Endodermal cell (in vitro differentiated cells): ENCODE measurements around the gene KRT12. TPM values are rescaled to one million over a fixed set of nuclear protein-coding genes. Genes with fewer than 3 reads are reported as not detected.
A peak's percentile ranks its signal among the peaks of the same experiment; 100 is the strongest.

Experiments
- DNase-seq: peaks from one replicate; pipeline ENCODE4 v3.0.0-alpha.2; 2017
- H3K27ac ChIP-seq: 2 replicates; pipeline ENCODE4 v1.5.1; 2013; ENCODE audit warnings: mild to moderate bottlenecking, low read depth, low read length, moderate library complexity
- H3K27me3 ChIP-seq: 2 replicates; pipeline ENCODE4 v1.6.1; 2013; ENCODE audit warnings: mild to moderate bottlenecking, low read length, moderate library complexity; ENCODE audit not compliant: insufficient read depth, control insufficient read depth, poor library complexity, severe bottlenecking
- H3K36me3 ChIP-seq: 2 replicates; pipeline ENCODE4 v1.7.0; 2013; ENCODE audit warnings: mild to moderate bottlenecking, low read length, moderate library complexity; ENCODE audit not compliant: control insufficient read depth, insufficient read depth
- H3K4me1 ChIP-seq: one replicate; pipeline ENCODE4 v1.7.0; 2013; ENCODE audit warnings: low read length; ENCODE audit not compliant: control insufficient read depth, insufficient read depth
- H3K4me3 ChIP-seq: 2 replicates; pipeline ENCODE4 v1.5.1; 2013; ENCODE audit warnings: mild to moderate bottlenecking, low read length, moderate library complexity
- H3K9ac ChIP-seq: 2 replicates; pipeline ENCODE4 v1.6.1; 2013; ENCODE audit warnings: mild to moderate bottlenecking, low read length, moderate library complexity; ENCODE audit not compliant: poor library complexity, severe bottlenecking; ENCODE audit errors: extremely low read depth
- H3K9me3 ChIP-seq: 2 replicates; pipeline ENCODE4 v1.6.1; 2013; ENCODE audit warnings: mild to moderate bottlenecking, low read length, moderate library complexity; ENCODE audit not compliant: control insufficient read depth
- H3K27ac Mint-ChIP-seq: 2 replicates; pipeline ENCODE4 v1.8.0; 2020; ENCODE audit warnings: mixed read lengths
- H3K27me3 Mint-ChIP-seq: 2 replicates; pipeline ENCODE4 v1.8.0; 2021; ENCODE audit warnings: mild to moderate bottlenecking, mixed read lengths; ENCODE audit not compliant: insufficient read depth
- H3K36me3 Mint-ChIP-seq: 2 replicates; pipeline ENCODE4 v1.8.0; 2020; ENCODE audit warnings: low read depth, mixed read lengths
- H3K4me1 Mint-ChIP-seq: 2 replicates; pipeline ENCODE4 v1.8.0; 2020; ENCODE audit warnings: mixed read lengths
- H3K4me3 Mint-ChIP-seq: 2 replicates; pipeline ENCODE4 v1.8.0; 2020; ENCODE audit warnings: mild to moderate bottlenecking, moderate library complexity, mixed read lengths
- H3K9me3 Mint-ChIP-seq: 2 replicates; pipeline ENCODE4 v1.8.0; 2020; ENCODE audit warnings: mild to moderate bottlenecking, mixed read lengths
- WGBS, 2 experiments: methylation state at CpG; one replicate each; pipeline versions ENCODE4 v1.1.5 to v1.1.7; 2013; ENCODE audit warnings: missing lambda C conversion rate in 2 of 2, mixed read lengths in 1 of 2; ENCODE audit not compliant: insufficient coverage in 1 of 2, insufficient read length in 1 of 2; 5-methylcytosine and 5-hydroxymethylcytosine counted together
- total RNA-seq, 2 donors: library from RNA; stranded (reverse); fragmentation: NEBNext Ultra II Directional in 1 of 2; extraction: Animal tissue kit (Norgen Biotek cat#: 25700) in 1 of 2; gene quantifications; 2 replicates in 1 of 2; 3 replicates in 1 of 2; pipeline ENCODE4 v1.2.1, GENCODE V29; 2021
- TF ChIP-seq, protein P1 (sequence below): fragments of 200-600 bp; sonication (generic); conservative IDR thresholded peaks from 2 replicates; pipeline ENCODE4 v1.5.0; 2021; ENCODE audit warnings: antibody characterized with exemption, mild to moderate bottlenecking

Gene KRT12
- total RNA-seq, 2 donors from 2014 or later, result not detected

GRCh38 chr17:40886090-40886489 is 19.1 kb upstream of the KRT12 start:
- H3K4me1 ChIP-seq, result peaks cover 6% of the 10 kb centered on the region
- H3K9ac ChIP-seq, result no peak overlapping the region
- H3K36me3 ChIP-seq, result no peaks in the 10 kb centered on the region
- no peak overlapping the region for H3K4me3 ChIP-seq
- H3K27ac ChIP-seq, result no peak overlapping the region
- Mint-ChIP-seq H3K4me1 (peaks cover 10% of the 10 kb centered on the region), H3K9me3 (no peaks in the 10 kb centered on the region), H3K4me3 (no peak overlapping the region), H3K27me3 (peaks cover 6% of the 10 kb centered on the region), H3K27ac (peak overlapping the region; percentile 61), H3K36me3 (no peaks in the 10 kb centered on the region)
- no peak for DNase-seq
- TF ChIP-seq, protein P1, sequence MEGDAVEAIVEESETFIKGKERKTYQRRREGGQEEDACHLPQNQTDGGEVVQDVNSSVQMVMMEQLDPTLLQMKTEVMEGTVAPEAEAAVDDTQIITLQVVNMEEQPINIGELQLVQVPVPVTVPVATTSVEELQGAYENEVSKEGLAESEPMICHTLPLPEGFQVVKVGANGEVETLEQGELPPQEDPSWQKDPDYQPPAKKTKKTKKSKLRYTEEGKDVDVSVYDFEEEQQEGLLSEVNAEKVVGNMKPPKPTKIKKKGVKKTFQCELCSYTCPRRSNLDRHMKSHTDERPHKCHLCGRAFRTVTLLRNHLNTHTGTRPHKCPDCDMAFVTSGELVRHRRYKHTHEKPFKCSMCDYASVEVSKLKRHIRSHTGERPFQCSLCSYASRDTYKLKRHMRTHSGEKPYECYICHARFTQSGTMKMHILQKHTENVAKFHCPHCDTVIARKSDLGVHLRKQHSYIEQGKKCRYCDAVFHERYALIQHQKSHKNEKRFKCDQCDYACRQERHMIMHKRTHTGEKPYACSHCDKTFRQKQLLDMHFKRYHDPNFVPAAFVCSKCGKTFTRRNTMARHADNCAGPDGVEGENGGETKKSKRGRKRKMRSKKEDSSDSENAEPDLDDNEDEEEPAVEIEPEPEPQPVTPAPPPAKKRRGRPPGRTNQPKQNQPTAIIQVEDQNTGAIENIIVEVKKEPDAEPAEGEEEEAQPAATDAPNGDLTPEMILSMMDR, result no peak
- 89 to 90% methylated on average over 1 to 3 of the region's 3 CpGs for WGBS, 2 experiments
- H3K9me3 ChIP-seq, result no peaks in the 10 kb centered on the region
- peaks cover 7% of the 10 kb centered on the region for H3K27me3 ChIP-seq

GRCh38 chr17:40884708-40885512 is 17.9 kb upstream of the KRT12 start, which contains the start of gene KRT20:
Gene KRT20 (minus strand): TSS chr17:40885242. CDS start chr17:40885185, 57 bp downstream.
- no peaks in the 10 kb centered on the region for H3K36me3 ChIP-seq
- Mint-ChIP-seq H3K4me3 (no peak within 1 kb of the TSS), H3K9me3 (no peaks in the 10 kb centered on the region), H3K36me3 (no peaks in the 10 kb centered on the region), H3K4me1 (peaks cover 10% of the 10 kb centered on the region), H3K27ac (peak within 1 kb of the TSS; percentile 61), H3K27me3 (peaks cover 6% of the 10 kb centered on the region)
- TF ChIP-seq, protein P1, result peak; percentile 50
- WGBS, 2 experiments, result 90 to 94% methylated on average over 22 of the region's 23 CpGs
- no peak within 1 kb of the TSS for H3K4me3 ChIP-seq
- H3K4me1 ChIP-seq, result peaks cover 6% of the 10 kb centered on the region
- DNase-seq, result no peak
- H3K27me3 ChIP-seq, result peaks cover 5% of the 10 kb centered on the region
- no peak within 1 kb of the TSS for H3K27ac ChIP-seq
- no peak within 1 kb of the TSS for H3K9ac ChIP-seq
- H3K9me3 ChIP-seq, result no peaks in the 10 kb centered on the region

- H3K27me3 Mint-ChIP-seq, result peaks cover 6% of the 10 kb centered on the region
- Histone ChIP-seq H3K36me3 (no peaks in the 10 kb centered on the region), H3K4me3 (no peak overlapping the region), H3K4me1 (peaks cover 6% of the 10 kb centered on the region), H3K9ac (no peak overlapping the region), H3K27me3 (no peaks in the 10 kb centered on the region), H3K27ac (no peak overlapping the region), H3K9me3 (no peaks in the 10 kb centered on the region)
- no peak overlapping the region for H3K4me3 Mint-ChIP-seq
- 94 to 97% methylated on average over 6 to 7 of the region's 7 CpGs for WGBS, 2 experiments
- no peaks in the 10 kb centered on the region for H3K36me3 Mint-ChIP-seq
- DNase-seq, result no peak
- H3K9me3 Mint-ChIP-seq, result no peaks in the 10 kb centered on the region
- H3K4me1 Mint-ChIP-seq, result peaks cover 10% of the 10 kb centered on the region
- H3K27ac Mint-ChIP-seq, result no peak overlapping the region
- TF ChIP-seq, protein P1, result no peak
These were observed 16.8 kb upstream of the KRT12 start for GRCh38 chr17:40883626-40884334.
